ENCODE data around the gene TAS1R3. TPM values are rescaled to one million over a fixed set of nuclear protein-coding genes. Genes with fewer than 3 reads are reported as not detected.
"Not testable (repeated sequence)": the region's sequence is repeated elsewhere in the genome, so short reads cannot be mapped to it uniquely, and the experiment has no call there.

Gene TAS1R3
- total RNA-seq, 1 experiment from 2014 or later = 0.28 TPM

DNA sequence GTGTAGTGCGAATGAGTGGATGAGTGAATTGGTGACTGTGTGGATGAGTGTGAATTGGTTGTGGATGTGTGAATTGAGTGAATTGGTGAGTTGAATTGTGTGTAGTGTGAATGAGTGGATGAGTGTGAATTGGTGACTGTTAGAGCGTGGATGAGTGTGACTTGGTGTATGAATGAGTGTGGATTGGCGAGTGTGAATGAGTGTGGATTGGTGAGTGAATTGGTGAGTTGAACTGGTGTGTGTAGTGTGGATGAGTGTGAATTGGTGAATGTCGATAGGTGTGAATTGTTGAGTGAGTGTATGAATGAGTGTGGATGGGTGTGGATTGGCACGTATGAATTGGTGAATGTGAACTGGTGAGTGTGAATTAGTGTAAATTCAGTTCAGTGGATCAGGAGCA, 36.2 kb downstream of the TAS1R3 start:
- H3K56ac ChIP-seq (ENCODE audit: insufficient read length, low read depth, low read length) = no peak overlapping the region
- no peak overlapping the region for H3K4me3 Mint-ChIP-seq
- peaks cover 0 to 2% (median 0%) of the 10 kb centered on the region in 3 experiments; a peak in 2 of 7 replicates for H3K36me3 Mint-ChIP-seq (ENCODE audit: insufficient read depth in 1 of 3, low read depth in 3 of 3)
- H3K9me3 Mint-ChIP-seq = no peaks in the 10 kb centered on the region; a peak in 1 of 5 replicates
- no peak for DNase-seq
- H3K27me3 Mint-ChIP-seq (ENCODE audit: low read depth) = peaks cover 23% of the 10 kb centered on the region
- H2BK5ac ChIP-seq (ENCODE audit: insufficient read length, low read length) = no peak overlapping the region
- no peak overlapping the region for H4K5ac ChIP-seq (ENCODE audit: insufficient read length, low read depth, low read length)
- H4K91ac ChIP-seq (ENCODE audit: insufficient read length, low read depth, low read length) = no peak overlapping the region
- no peak overlapping the region for H3T11ph ChIP-seq (ENCODE audit: low read length)
- H3K4me1 Mint-ChIP-seq = peaks cover 0 to under 1% of the 10 kb centered on the region in 2 experiments; a peak in 2 of 4 replicates
- H3K14ac ChIP-seq (ENCODE audit: insufficient read depth, low read length) = no peak overlapping the region
- H4K20me1 ChIP-seq (ENCODE audit: control insufficient read depth, insufficient read depth, insufficient read length) = no peaks in the 10 kb centered on the region
- peaks cover 20% of the 10 kb centered on the region for H3K9me3 ChIP-seq (ENCODE audit: control insufficient read depth, low read depth, low read length)
- no peak overlapping the region for H2AK5ac ChIP-seq (ENCODE audit: insufficient read length, low read length)
- no peak overlapping the region for H2BK12ac ChIP-seq (ENCODE audit: insufficient read length, low read depth, low read length)
- no peaks in the 10 kb centered on the region for H3K27me3 ChIP-seq (ENCODE audit: insufficient read depth, low read length)
- H3K23me2 ChIP-seq (ENCODE audit: insufficient read length, low read depth, low read length, poor library complexity, severe bottlenecking) = peaks cover 3% of the 10 kb centered on the region
- WGBS (ENCODE audit: extremely low coverage, insufficient read length, low lambda C conversion rate) = 100% methylated on average over 5 of the region's 5 CpGs
- no peak overlapping the region for H4K8ac ChIP-seq (replicated peaks; ENCODE audit: insufficient read length, low read depth, low read length)
- no peak overlapping the region for H3K4ac ChIP-seq (ENCODE audit: low read depth, low read length)
- H2AFZ ChIP-seq (ENCODE audit: low read length) = no peak overlapping the region
- no peak overlapping the region for H3K9ac ChIP-seq (ENCODE audit: extremely low read depth, insufficient read length, low read length)
- H3K18ac ChIP-seq (ENCODE audit: insufficient read length, low read depth, low read length) = no peak overlapping the region
- H2BK20ac ChIP-seq (ENCODE audit: low read depth, low read length, poor library complexity, severe bottlenecking) = no peak overlapping the region
- TF ChIP-seq, protein P1, sequence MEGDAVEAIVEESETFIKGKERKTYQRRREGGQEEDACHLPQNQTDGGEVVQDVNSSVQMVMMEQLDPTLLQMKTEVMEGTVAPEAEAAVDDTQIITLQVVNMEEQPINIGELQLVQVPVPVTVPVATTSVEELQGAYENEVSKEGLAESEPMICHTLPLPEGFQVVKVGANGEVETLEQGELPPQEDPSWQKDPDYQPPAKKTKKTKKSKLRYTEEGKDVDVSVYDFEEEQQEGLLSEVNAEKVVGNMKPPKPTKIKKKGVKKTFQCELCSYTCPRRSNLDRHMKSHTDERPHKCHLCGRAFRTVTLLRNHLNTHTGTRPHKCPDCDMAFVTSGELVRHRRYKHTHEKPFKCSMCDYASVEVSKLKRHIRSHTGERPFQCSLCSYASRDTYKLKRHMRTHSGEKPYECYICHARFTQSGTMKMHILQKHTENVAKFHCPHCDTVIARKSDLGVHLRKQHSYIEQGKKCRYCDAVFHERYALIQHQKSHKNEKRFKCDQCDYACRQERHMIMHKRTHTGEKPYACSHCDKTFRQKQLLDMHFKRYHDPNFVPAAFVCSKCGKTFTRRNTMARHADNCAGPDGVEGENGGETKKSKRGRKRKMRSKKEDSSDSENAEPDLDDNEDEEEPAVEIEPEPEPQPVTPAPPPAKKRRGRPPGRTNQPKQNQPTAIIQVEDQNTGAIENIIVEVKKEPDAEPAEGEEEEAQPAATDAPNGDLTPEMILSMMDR (conservative IDR thresholded peaks at IDR 0.05) = no peak
- no peak overlapping the region for H2BK15ac ChIP-seq (ENCODE audit: low read depth, low read length)
- H3K79me2 ChIP-seq (ENCODE audit: insufficient read depth, low read length) = no peaks in the 10 kb centered on the region
- no peaks in the 10 kb centered on the region for H3K79me1 ChIP-seq (ENCODE audit: insufficient read depth, low read depth, low read length, poor library complexity, severe bottlenecking)
- no peak overlapping the region for H3K4me2 ChIP-seq (ENCODE audit: insufficient read depth, insufficient read length, low read length)
- H3K27ac ChIP-seq (ENCODE audit: insufficient read length, low read depth, low read length) = no peak overlapping the region
- no peaks in the 10 kb centered on the region; the same call in 1 of the 2 replicates for H3K4me1 ChIP-seq (ENCODE audit: insufficient read depth, low read length)
- H2BK120ac ChIP-seq (ENCODE audit: low read depth, low read length, poor library complexity, severe bottlenecking) = no peak overlapping the region
- no peak overlapping the region for H3K27ac Mint-ChIP-seq
- H3K23ac ChIP-seq (ENCODE audit: insufficient read length, low read depth, low read length) = no peak overlapping the region

DNA sequence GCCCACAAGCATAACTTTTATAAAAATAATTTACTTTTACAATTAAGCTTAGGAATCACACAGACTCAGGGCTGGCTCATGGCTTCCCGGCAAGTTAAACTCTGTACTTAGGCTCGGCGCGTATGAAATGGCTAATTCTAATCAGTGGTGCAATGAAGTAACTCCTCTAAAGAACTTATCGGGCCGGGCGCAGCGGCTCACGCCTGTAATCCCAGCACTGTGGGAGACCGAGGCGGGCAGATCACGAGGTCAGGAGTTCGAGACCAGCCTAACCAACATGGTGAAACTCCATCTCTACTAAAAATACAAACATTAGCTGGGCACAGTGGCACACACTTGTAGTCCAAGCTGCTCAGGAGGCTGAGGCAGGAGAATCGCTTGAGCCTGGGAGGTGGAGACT, 39.0 kb downstream of the TAS1R3 start:
- not testable (repeated sequence) for H4K5ac ChIP-seq (ENCODE audit: insufficient read length, low read depth, low read length); H3K4ac ChIP-seq (ENCODE audit: low read depth, low read length); DNase-seq; H4K20me1 ChIP-seq (ENCODE audit: control insufficient read depth, insufficient read depth, insufficient read length); H3K9me3 Mint-ChIP-seq; H3K9ac ChIP-seq (ENCODE audit: extremely low read depth, insufficient read length, low read length); H2BK20ac ChIP-seq (ENCODE audit: low read depth, low read length, poor library complexity, severe bottlenecking); H2BK5ac ChIP-seq (ENCODE audit: insufficient read length, low read length); H3K27ac ChIP-seq (ENCODE audit: insufficient read length, low read depth, low read length); H4K91ac ChIP-seq (ENCODE audit: insufficient read length, low read depth, low read length); H3K27ac Mint-ChIP-seq; H3K27me3 ChIP-seq (ENCODE audit: insufficient read depth, low read length); H2BK15ac ChIP-seq (ENCODE audit: low read depth, low read length); H2AFZ ChIP-seq (ENCODE audit: low read length); H3K4me2 ChIP-seq (ENCODE audit: insufficient read depth, insufficient read length, low read length); H3K4me1 ChIP-seq (ENCODE audit: insufficient read depth, low read length); H3K23me2 ChIP-seq (ENCODE audit: insufficient read length, low read depth, low read length, poor library complexity, severe bottlenecking); H2BK12ac ChIP-seq (ENCODE audit: insufficient read length, low read depth, low read length); H3T11ph ChIP-seq (ENCODE audit: low read length); H3K56ac ChIP-seq (ENCODE audit: insufficient read length, low read depth, low read length); H3K4me3 Mint-ChIP-seq; H3K79me2 ChIP-seq (ENCODE audit: insufficient read depth, low read length); H3K4me1 Mint-ChIP-seq; H4K8ac ChIP-seq (replicated peaks; ENCODE audit: insufficient read length, low read depth, low read length); H3K27me3 Mint-ChIP-seq (ENCODE audit: low read depth); H2BK120ac ChIP-seq (ENCODE audit: low read depth, low read length, poor library complexity, severe bottlenecking); H3K23ac ChIP-seq (ENCODE audit: insufficient read length, low read depth, low read length); H3K14ac ChIP-seq (ENCODE audit: insufficient read depth, low read length); H2AK5ac ChIP-seq (ENCODE audit: insufficient read length, low read length); H3K18ac ChIP-seq (ENCODE audit: insufficient read length, low read depth, low read length)
- H3K36me3 Mint-ChIP-seq (ENCODE audit: insufficient read depth in 1 of 3, low read depth in 3 of 3) = peaks cover 6 to 20% (median 12%) of the 10 kb centered on the region in 3 experiments
- peaks cover 20% of the 10 kb centered on the region for H3K9me3 ChIP-seq (ENCODE audit: control insufficient read depth, low read depth, low read length)
- WGBS (ENCODE audit: extremely low coverage, insufficient read length, low lambda C conversion rate) = no CpG with 5 or more reads among the region's 14 CpGs
- peaks cover 13% of the 10 kb centered on the region for H3K79me1 ChIP-seq (ENCODE audit: insufficient read depth, low read depth, low read length, poor library complexity, severe bottlenecking)
